DOHH2 (cell line): ENCODE data around the gene HEPACAM2.

Experiments
- H3F3A ChIP-seq: fragments of 200-600 bp; sonication (generic), shearing (Covaris generic); 2 replicates; pipeline ENCODE4 v1.6.0; 2016; ENCODE audit warnings: antibody characterized with exemption, mild to moderate bottlenecking; ENCODE audit not compliant: control insufficient read depth, insufficient read depth
- H3K27ac ChIP-seq: fragments of 200-600 bp; sonication (generic); 2 replicates; pipeline ENCODE4 v1.5.1; 2014; ENCODE audit warnings: low read depth, mild to moderate bottlenecking, low read length, moderate library complexity
- H3K27me3 ChIP-seq: fragments of 200-600 bp; sonication (generic); 2 replicates; pipeline ENCODE4 v1.6.1; 2014; ENCODE audit warnings: mild to moderate bottlenecking, low read length, mixed read lengths; ENCODE audit not compliant: control insufficient read depth
- H3K36me3 ChIP-seq: fragments of 200-600 bp; sonication (generic); 2 replicates; pipeline ENCODE4 v1.6.1; 2014; ENCODE audit warnings: mild to moderate bottlenecking, low read length, moderate library complexity, mixed read lengths; ENCODE audit not compliant: control insufficient read depth
- H3K4me1 ChIP-seq: fragments of 200-600 bp; sonication (generic); 2 replicates; pipeline ENCODE4 v1.6.1; 2014; ENCODE audit warnings: mild to moderate bottlenecking, low read length, mixed read lengths; ENCODE audit not compliant: control insufficient read depth
- H3K4me2 ChIP-seq: fragments of 200-600 bp; sonication (generic); 2 replicates; pipeline ENCODE4 v1.6.0; 2014; ENCODE audit warnings: mild to moderate bottlenecking, low read length, moderate library complexity
- H3K4me3 ChIP-seq: fragments of 200-600 bp; sonication (generic); 2 replicates; pipeline ENCODE4 v1.5.1; 2014; ENCODE audit warnings: mild to moderate bottlenecking, low read length, mixed read lengths
- H3K79me2 ChIP-seq: fragments of 200-600 bp; sonication (generic); 2 replicates; pipeline ENCODE4 v1.6.1; 2014; ENCODE audit warnings: mild to moderate bottlenecking, low read length, mixed read lengths; ENCODE audit not compliant: control insufficient read depth
- H3K9me2 ChIP-seq: fragments of 200-600 bp; sonication (generic); replicated peaks from 2 replicates; pipeline ENCODE4 v1.6.1; 2014; ENCODE audit warnings: mild to moderate bottlenecking, low read length, mixed read lengths; ENCODE audit not compliant: control insufficient read depth
- H3K9me3 ChIP-seq: fragments of 200-600 bp; sonication (generic); 2 replicates; pipeline ENCODE4 v1.6.1; 2014; ENCODE audit warnings: antibody characterized with exemption, low read length, mixed read lengths; ENCODE audit not compliant: control insufficient read depth, insufficient read depth
- H4K20me1 ChIP-seq: fragments of 200-600 bp; sonication (generic); 2 replicates; pipeline ENCODE4 v1.6.0; 2014; ENCODE audit warnings: low read depth, mild to moderate bottlenecking, antibody characterized with exemption, low read length, moderate library complexity; ENCODE audit not compliant: control insufficient read depth, insufficient read depth
- EZH2phosphoT487 ChIP-seq: fragments of 200-600 bp; sonication (generic); IDR thresholded peaks from 2 replicates; pipeline ENCODE4 v1.6.1; 2017; ENCODE audit warnings: borderline replicate concordance, mild to moderate bottlenecking, antibody characterized with exemption, low read length, moderate library complexity, mixed read lengths
- TF ChIP-seq, protein P1 (sequence below): fragments of 200-600 bp; sonication (generic); IDR thresholded peaks from one replicate; pipeline ENCODE4 v1.5.1; 2014; ENCODE audit warnings: antibody characterized with exemption, mild to moderate bottlenecking, low read depth, low read length; ENCODE audit not compliant: poor library complexity, severe bottlenecking

The HEPACAM2 gene

GRCh38 chr7:93258661-93259060, 32.4 kb upstream of the HEPACAM2 start:
- Histone ChIP-seq H4K20me1 (no peaks in the 10 kb centered on the region), H3K4me2 (no peak overlapping the region), H3K4me3 (no peak overlapping the region), H3K27me3 (no peaks in the 10 kb centered on the region), H3K9me2 (no peaks in the 10 kb centered on the region), H3K36me3 (peaks cover 4% of the 10 kb centered on the region; the same call in 1 of the 2 replicates), H3F3A (no peaks in the 10 kb centered on the region), H3K4me1 (0 out of 2 replicates have a peak, but pooled peaks cover 7% of the 10 kb centered on the region), H3K27ac (no peak overlapping the region), H3K9me3 (no peaks in the 10 kb centered on the region), H3K79me2 (no peaks in the 10 kb centered on the region)
- no peak for TF ChIP-seq EZH2phosphoT487
- TF ChIP-seq, protein P1, sequence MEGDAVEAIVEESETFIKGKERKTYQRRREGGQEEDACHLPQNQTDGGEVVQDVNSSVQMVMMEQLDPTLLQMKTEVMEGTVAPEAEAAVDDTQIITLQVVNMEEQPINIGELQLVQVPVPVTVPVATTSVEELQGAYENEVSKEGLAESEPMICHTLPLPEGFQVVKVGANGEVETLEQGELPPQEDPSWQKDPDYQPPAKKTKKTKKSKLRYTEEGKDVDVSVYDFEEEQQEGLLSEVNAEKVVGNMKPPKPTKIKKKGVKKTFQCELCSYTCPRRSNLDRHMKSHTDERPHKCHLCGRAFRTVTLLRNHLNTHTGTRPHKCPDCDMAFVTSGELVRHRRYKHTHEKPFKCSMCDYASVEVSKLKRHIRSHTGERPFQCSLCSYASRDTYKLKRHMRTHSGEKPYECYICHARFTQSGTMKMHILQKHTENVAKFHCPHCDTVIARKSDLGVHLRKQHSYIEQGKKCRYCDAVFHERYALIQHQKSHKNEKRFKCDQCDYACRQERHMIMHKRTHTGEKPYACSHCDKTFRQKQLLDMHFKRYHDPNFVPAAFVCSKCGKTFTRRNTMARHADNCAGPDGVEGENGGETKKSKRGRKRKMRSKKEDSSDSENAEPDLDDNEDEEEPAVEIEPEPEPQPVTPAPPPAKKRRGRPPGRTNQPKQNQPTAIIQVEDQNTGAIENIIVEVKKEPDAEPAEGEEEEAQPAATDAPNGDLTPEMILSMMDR, result no peak

DNA sequence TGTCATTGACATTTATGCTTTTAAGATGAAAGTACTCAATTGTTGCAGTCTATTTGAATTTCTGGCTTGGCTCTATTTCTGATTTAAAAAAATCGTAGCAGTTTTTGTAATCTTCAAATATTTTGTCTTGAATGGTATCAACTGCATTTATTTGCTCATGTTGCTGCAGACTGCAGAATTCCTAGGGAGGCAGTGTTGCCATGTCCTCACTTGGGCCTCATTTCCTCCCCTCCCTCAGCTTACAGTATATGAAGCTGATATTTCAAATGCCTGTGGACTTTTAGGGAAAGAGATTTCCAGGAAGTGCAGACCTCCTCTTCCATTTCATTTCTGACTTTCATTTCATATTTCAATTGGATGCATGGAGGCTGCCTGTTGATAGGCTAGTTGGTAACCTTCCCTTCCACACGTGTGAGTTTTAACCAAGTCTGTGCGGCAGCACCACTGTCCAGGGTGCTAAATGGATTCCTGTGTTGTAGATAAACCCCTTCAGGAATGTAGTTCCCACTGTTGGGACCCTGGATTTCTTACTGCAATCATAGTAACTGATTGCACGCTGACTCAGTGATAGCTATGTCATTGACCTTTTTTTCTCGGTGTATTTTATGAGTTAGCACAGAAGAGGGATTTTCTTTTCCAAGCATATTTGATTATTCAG, 23.4 kb upstream of the HEPACAM2 start:
- no peaks in the 10 kb centered on the region for H3F3A ChIP-seq
- TF ChIP-seq EZH2phosphoT487, result no peak
- TF ChIP-seq, protein P1, result no peak
- H3K4me2 ChIP-seq, result no peak overlapping the region
- 0 out of 2 replicates have a peak, but pooled peaks cover 9% of the 10 kb centered on the region for H3K79me2 ChIP-seq
- no peak overlapping the region for H3K27ac ChIP-seq
- 0 out of 2 replicates have a peak, but pooled peaks cover 7% of the 10 kb centered on the region for H4K20me1 ChIP-seq
- H3K36me3 ChIP-seq, result no peaks in the 10 kb centered on the region; the same call in 1 of the 2 replicates
- no peaks in the 10 kb centered on the region for H3K9me2 ChIP-seq
- H3K4me1 ChIP-seq, result no peaks in the 10 kb centered on the region
- H3K9me3 ChIP-seq, result no peaks in the 10 kb centered on the region
- H3K27me3 ChIP-seq, result no peaks in the 10 kb centered on the region
- H3K4me3 ChIP-seq, result no peak overlapping the region

- Histone ChIP-seq H3K4me2 (no peak overlapping the region), H3K4me3 (no peak overlapping the region), H3K36me3 (no peaks in the 10 kb centered on the region)
These were observed 19.5 kb upstream of the HEPACAM2 start for GRCh38 chr7:93245525-93246432.

More at GRCh38 chr7:93245525-93246432, 19.5 kb upstream of the HEPACAM2 start:
- no peaks in the 10 kb centered on the region for H3K27me3 ChIP-seq
- no peak overlapping the region for H3K27ac ChIP-seq
- no peaks in the 10 kb centered on the region for H3K9me3 ChIP-seq
- H3K9me2 ChIP-seq, result no peaks in the 10 kb centered on the region
- no peak for TF ChIP-seq EZH2phosphoT487
- TF ChIP-seq, protein P1, result peak; percentile 72
- no peaks in the 10 kb centered on the region for H3F3A ChIP-seq
- H3K79me2 ChIP-seq, result 0 out of 2 replicates have a peak, but pooled peaks cover 9% of the 10 kb centered on the region
- H4K20me1 ChIP-seq, result 0 out of 2 replicates have a peak, but pooled peaks cover 7% of the 10 kb centered on the region
- H3K4me1 ChIP-seq, result no peaks in the 10 kb centered on the region
